ENCODE results near the gene MBD3L2B. TPM values are rescaled to one million over a fixed set of nuclear protein-coding genes. Genes with fewer than 3 reads are reported as not detected.
"Not testable (repeated sequence)": the region's sequence is repeated elsewhere in the genome, so short reads cannot be mapped to it uniquely, and the experiment has no call there.

The MBD3L2B gene
- total and polyA plus RNA-seq, 2 experiments from 2014 or later = not detected

DNA sequence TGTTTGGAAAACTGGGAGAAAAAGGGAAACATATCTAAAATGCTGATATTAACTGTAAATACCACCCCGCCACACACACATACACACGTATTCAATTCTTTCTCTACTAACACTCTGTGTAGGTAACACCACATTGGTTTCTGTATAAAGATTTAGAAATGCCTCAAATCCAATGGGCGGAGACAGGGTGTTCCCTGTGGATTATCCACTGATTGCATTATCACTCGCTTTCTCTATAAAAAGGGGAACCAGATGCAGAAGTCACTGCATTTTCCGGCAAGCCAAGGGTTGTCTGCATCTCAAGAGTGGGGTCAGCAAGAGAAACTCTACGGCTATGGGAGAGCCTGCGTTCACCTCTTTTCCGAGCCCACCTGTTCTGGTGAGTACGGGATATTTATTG is 9.0 kb upstream of the MBD3L2B start, which contains the start of gene MBD3L5:
TSS of gene MBD3L5 (plus strand) at position 301 of the 400 bp plus-strand sequence. CDS start at position 335, 34 bp downstream.
- H3K27ac ChIP-seq; H3K9me2 ChIP-seq (ENCODE audit: insufficient read depth); DNase-seq; H3K4me1 ChIP-seq (ENCODE audit: insufficient read depth); H3K36me3 ChIP-seq (ENCODE audit: low read depth); H2AFZ ChIP-seq; H4K20me1 ChIP-seq (ENCODE audit: insufficient read depth); H3K4me3 ChIP-seq; in situ Hi-C loops (cut with MboI); H3F3A ChIP-seq (ENCODE audit: insufficient read depth); H3K9ac ChIP-seq; H3K79me2 ChIP-seq (ENCODE audit: insufficient read depth); H3K9me3 ChIP-seq (ENCODE audit: low read depth); H3K27me3 ChIP-seq (replicated peaks; ENCODE audit: insufficient read depth); H3K4me2 ChIP-seq (ENCODE audit: unreplicated experiment): not testable (repeated sequence)
- WGBS, 2 experiments (ENCODE audit: low coverage in 1 of 2, low lambda C conversion rate in 2 of 2, missing lambda C conversion rate in 2 of 2) = no CpG with 5 or more reads among the region's 9 CpGs

DNA sequence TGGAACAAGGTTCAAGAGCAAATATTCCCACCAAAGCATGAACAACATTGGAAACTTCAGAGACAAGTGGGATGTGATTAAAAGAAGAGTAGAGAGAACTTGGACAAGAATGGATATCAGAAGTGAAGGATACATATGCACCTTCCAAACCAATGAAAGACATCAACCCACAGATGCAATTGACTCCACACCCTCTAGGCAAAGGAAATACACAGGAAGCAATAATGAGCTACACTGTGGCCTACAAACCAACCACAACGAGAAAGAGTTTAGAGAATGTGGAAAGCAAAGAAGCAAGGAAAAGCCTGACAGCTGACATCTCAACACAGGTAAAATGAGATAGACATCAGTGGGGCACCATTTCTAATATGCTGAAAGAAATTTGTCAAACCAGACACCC is 7.6 kb upstream of the MBD3L2B start:
- H3K79me2 ChIP-seq (ENCODE audit: insufficient read depth); H3K4me2 ChIP-seq (ENCODE audit: unreplicated experiment); in situ Hi-C loops (cut with MboI); DNase-seq; H2AFZ ChIP-seq; H3K9me2 ChIP-seq (ENCODE audit: insufficient read depth); H3K9me3 ChIP-seq (ENCODE audit: low read depth); H3K9ac ChIP-seq; H3K36me3 ChIP-seq (ENCODE audit: low read depth); H3K27ac ChIP-seq; H4K20me1 ChIP-seq (ENCODE audit: insufficient read depth); H3F3A ChIP-seq (ENCODE audit: insufficient read depth); H3K4me1 ChIP-seq (ENCODE audit: insufficient read depth); H3K4me3 ChIP-seq; H3K27me3 ChIP-seq (replicated peaks; ENCODE audit: insufficient read depth): not testable (repeated sequence)
- no CpG with 5 or more reads among the region's 1 CpG for WGBS, 2 experiments (ENCODE audit: low coverage in 1 of 2, low lambda C conversion rate in 2 of 2, missing lambda C conversion rate in 2 of 2)

DNA sequence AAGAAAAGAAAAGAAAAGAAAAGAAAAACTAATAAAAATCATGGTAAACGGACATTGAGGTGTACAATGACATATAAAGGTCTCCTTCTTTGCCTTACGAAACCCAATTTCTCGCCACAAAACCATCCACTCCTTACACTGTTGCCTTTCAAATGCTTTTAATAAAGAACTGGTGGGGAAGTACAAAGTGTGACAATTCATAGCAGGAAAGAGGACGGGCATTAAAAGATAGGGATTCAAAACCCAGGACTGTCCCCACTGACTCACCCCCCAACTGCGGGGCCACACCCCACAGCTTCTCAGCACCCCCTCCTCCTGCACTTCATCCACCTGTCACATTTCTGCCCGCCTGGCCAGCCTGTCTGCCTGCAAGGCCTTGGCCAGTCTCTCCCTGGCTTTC is 2.4 kb downstream of the MBD3L2B start:
- no peaks in the 10 kb centered on the region for H3K9me3 ChIP-seq (ENCODE audit: low read depth)
- H3K27me3 ChIP-seq (replicated peaks; ENCODE audit: insufficient read depth) = 0 out of 2 replicates have a peak, but pooled peaks cover 4% of the 10 kb centered on the region
- no peak overlapping the region for H3K4me2 ChIP-seq (ENCODE audit: unreplicated experiment)
- H3K4me1 ChIP-seq (ENCODE audit: insufficient read depth) = no peaks in the 10 kb centered on the region
- WGBS, 2 experiments (ENCODE audit: low coverage in 1 of 2, low lambda C conversion rate in 2 of 2, missing lambda C conversion rate in 2 of 2) = 46 to 50% methylated on average over 6 of the region's 6 CpGs
- no peaks in the 10 kb centered on the region for H4K20me1 ChIP-seq (ENCODE audit: insufficient read depth)
- no peaks in the 10 kb centered on the region for H3K79me2 ChIP-seq (ENCODE audit: insufficient read depth)
- DNase-seq = no peak
- in situ Hi-C loops (cut with MboI) = no loop called here
- H3K4me3 ChIP-seq = no peak overlapping the region
- H3K9ac ChIP-seq = no peak overlapping the region
- H3K9me2 ChIP-seq (ENCODE audit: insufficient read depth) = no peaks in the 10 kb centered on the region
- no peak for TF ChIP-seq EZH2phosphoT487 (IDR thresholded peaks at IDR 0.05; ENCODE audit: insufficient read depth, low read depth)
- TF ChIP-seq EZH2 (IDR thresholded peaks at IDR 0.05; ENCODE audit: insufficient read depth, poor library complexity, severe bottlenecking) = no peak
- H3F3A ChIP-seq (ENCODE audit: insufficient read depth) = peaks cover 1% of the 10 kb centered on the region; the same call in 1 of the 2 replicates
- H3K36me3 ChIP-seq (ENCODE audit: low read depth) = no peaks in the 10 kb centered on the region
- H2AFZ ChIP-seq = no peak overlapping the region
- H3K27ac ChIP-seq = no peak overlapping the region

DNA sequence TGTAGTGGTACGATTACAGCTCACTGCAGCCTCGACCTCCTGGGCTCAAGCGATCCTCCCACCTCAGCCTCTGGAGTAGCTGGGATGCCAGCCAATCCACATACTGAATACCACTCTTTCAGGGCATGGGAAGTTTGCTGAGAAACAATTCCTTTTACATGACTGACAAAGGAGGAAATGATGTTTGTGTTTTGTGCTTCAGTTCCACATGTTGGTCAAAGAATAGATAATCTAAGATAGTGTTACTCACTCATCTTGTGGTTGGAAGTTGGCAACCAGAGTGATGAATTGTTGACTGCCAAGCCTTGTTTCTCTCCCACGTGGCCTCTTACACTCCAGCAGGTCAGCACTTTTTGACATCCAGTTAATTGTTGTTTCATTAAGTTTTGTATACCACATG is 7.6 kb downstream of the MBD3L2B start:
- TF ChIP-seq EZH2phosphoT487 (IDR thresholded peaks at IDR 0.05; ENCODE audit: insufficient read depth, low read depth) = no peak
- peak; percentile 42 for DNase-seq
- in situ Hi-C loops (cut with MboI) = no loop called here

More for the DNA sequence above, 7.6 kb downstream of the MBD3L2B start:
- H3K79me2 ChIP-seq (ENCODE audit: insufficient read depth) = no peaks in the 10 kb centered on the region
- peaks cover 9% of the 10 kb centered on the region; the same call in 1 of the 2 replicates for H3F3A ChIP-seq (ENCODE audit: insufficient read depth)
- H3K4me1 ChIP-seq (ENCODE audit: insufficient read depth) = no peaks in the 10 kb centered on the region
- H3K9ac ChIP-seq = no peak overlapping the region
- no peak overlapping the region for H3K4me2 ChIP-seq (ENCODE audit: unreplicated experiment)
- no peaks in the 10 kb centered on the region for H3K36me3 ChIP-seq (ENCODE audit: low read depth)
- no peaks in the 10 kb centered on the region for H3K9me2 ChIP-seq (ENCODE audit: insufficient read depth)
- no peaks in the 10 kb centered on the region for H4K20me1 ChIP-seq (ENCODE audit: insufficient read depth)
- H3K27ac ChIP-seq = no peak overlapping the region
- H3K4me3 ChIP-seq = no peak overlapping the region
- H3K27me3 ChIP-seq (replicated peaks; ENCODE audit: insufficient read depth) = 0 out of 2 replicates have a peak, but pooled peaks cover 4% of the 10 kb centered on the region
- H3K9me3 ChIP-seq (ENCODE audit: low read depth) = no peaks in the 10 kb centered on the region
- WGBS, 2 experiments (ENCODE audit: low coverage in 1 of 2, low lambda C conversion rate in 2 of 2, missing lambda C conversion rate in 2 of 2) = 50 to 57% methylated on average over 4 of the region's 4 CpGs
- no peak overlapping the region for H2AFZ ChIP-seq
